NCI-H69 (cell line): Measurements from ENCODE around the gene SYTL2.
"Not testable (repeated sequence)": the region's sequence is repeated elsewhere in the genome, so short reads cannot be mapped to it uniquely, and the experiment has no call there.

Experiments used
- DNase-seq: peaks from one replicate; lab custom pipeline; 2025; lab: John Stamatoyannopoulos, UW

SYTL2 gene

GRCh38 chr11:85795712-85796487 lies 15.0 kb downstream of the SYTL2 start:
- no peak for DNase-seq

DNA sequence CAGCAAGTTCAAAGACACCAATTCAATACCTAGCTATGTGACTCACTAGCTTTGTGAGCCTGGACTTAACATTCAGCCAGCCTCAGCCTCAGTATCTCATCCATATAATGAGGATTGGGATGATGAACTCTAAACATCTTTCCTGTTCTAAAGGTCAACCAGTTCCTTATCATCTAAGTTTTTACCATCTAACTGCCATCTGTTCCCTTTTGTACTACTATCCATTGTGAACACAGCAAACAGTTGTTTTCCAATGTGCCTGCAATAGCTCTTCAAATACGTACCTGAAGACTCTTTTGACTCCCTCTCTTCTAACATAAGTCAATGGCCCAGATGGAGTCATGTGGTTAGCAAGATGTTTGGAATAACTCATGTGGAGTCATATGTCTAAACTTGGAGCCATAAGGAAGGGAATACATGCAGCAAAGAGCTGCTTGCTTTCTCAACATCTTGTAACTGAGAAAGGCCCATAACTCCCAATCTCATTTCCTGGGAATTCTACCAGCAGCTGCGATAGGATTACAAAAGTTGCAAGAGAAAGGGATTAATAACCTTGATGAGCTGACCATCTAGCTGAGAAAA lies 19.4 kb downstream of the SYTL2 start:
- no peak for DNase-seq

GRCh38 chr11:85787809-85788760 lies 22.9 kb downstream of the SYTL2 start:
- DNase-seq = no peak

DNA sequence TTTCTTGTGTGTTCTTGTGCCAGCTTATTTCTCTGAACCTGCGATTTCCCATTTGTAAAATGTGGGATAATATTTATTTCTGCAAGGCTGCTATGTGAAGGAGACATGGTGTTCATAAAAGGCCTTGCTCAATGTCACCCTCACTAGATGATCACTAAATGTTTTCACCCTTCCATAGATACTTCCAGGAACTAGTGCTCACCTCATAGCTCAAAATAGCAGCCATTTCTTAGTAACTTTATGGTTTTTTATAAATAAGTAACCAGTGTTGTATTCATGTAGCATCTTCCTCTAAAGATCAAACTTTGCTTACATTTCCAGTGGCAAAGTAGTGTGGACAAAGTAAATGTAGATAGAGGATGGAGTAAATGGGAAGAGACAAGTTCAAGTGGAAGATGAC lies 23.8 kb downstream of the SYTL2 start:
- DNase-seq = no peak

- no peak for DNase-seq
Measured at GRCh38 chr11:85784480-85785265, 26.3 kb downstream of the SYTL2 start.

DNA sequence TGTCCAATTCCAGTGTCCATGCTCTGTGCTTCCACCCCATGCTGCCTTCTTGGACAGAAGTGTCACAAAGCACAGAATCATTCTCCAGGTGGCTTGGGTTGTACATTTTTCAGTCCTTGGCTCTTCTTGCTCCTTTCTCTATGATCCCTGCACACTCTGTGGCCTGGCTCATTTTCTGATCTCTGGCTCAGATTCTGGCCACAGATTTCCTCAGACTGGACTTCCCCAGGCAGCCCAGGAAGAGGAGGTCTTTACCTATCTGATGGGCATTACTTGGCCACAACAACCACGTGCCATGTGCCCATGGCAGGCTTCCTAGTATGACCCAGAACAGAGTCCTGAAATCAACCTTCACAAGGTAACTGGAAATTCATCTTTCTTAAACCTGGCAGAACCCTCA lies 27.2 kb downstream of the SYTL2 start:
- no peak for DNase-seq

DNA sequence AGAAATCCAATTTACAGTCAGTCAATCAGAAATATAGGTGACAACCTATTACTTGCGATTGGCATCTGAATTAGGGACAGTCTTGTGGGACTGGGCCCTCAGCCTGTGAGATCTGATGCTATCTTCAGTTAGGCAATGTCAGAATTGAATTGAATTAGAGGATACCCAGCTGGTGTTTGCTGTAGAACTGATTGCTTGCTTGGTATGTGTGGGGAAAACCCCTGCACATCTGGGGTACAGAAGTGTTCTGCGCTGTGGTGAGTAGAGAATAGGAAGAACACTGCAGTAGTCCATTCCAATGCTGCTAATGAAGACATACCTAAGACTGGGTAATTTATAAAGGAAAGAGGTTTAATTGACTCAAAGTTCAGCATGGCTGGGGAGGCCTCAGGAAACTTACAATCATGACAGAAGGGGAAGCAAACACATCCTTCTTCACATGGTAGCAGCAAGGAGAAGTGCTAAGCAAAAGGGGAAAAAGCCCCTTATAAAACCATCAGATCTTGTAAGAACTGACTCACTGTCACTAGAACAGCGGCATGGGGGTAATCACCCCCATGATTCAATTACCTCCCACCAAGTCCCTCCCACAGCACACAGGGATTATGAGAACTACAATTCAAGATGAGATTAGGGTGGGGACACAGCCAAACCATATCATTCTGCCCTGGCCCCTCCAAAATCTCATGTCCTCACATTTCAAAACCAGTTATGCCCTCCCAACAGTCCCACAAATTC lies 30.0 kb downstream of the SYTL2 start:
- DNase-seq = not testable (repeated sequence)

DNA sequence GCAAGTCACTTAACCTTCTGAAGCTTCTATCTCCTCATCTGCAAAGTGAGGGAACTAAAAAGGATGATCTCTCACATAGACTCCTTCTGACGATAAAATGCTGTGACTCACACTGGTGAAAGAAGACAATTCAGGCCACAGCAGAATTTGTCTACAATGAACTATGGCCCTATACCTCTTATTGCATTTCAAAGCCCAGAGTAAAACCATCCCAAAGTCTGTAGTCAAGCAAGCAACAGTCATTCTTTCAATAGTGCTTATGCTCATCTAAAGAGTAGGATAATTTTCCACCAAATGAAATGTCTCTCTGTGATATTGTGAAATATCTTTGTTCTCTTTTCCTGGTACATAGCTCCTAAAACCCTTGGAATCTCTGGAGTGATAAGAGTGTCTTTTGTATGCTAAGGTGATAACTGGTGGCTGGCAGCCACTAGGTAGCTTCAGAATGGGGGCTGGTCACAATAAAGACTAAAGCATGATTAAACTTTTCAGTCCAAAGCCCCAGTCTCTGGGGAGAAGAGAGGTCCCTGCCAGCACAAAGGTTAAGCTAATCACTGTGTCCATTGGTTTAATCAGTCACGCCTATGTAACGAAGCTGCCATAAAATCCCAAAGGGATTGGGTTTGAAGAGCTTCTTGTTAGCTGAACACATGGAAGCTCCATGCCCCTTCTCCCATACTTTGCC lies 30.8 kb downstream of the SYTL2 start:
- no peak for DNase-seq

- not testable (repeated sequence) for DNase-seq
Measured at GRCh38 chr11:85777603-85777972, 33.4 kb downstream of the SYTL2 start.

- DNase-seq = no peak
Measured at GRCh38 chr11:85776951-85777602, 33.9 kb downstream of the SYTL2 start.

DNA sequence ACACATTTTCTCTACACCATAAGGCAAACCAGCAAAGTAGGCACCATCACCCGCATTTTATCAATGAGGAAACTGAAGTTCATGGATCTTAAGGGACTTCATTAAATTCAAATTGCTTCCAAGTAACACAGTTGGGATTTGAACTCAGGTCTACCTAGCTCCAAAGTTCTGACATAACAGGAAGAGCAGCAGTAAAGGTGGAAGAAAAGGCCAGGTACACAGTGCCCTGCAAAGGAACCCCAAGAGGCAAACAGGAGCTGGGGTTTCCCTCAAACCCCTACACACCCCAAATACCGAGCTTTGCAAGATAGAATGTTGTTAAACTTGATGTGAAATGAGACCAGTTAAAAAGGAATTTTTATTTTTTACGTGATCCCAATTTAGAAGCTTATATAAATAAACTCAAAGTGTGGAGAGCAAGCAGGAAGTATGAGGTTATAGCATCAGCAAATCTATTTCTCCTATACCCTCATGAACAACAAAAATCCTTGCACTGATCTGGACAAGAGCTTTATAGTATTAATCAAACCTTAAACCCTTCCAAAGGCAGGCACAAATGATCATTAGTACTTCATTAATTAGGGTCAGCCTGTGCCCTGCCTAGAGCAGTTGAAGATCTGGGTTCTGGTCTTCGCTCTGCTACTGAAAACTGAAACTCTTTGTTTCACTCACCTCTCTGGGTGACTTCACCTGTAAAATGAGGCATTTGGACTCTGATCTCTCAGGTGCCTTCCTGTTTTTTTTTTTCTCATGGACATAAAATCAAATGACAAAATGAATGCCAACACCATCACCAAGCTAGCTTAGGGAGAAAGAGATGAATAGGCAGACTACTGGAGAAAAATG lies 36.5 kb downstream of the SYTL2 start:
- DNase-seq = no peak

GRCh38 chr11:85772695-85773094 lies 38.2 kb downstream of the SYTL2 start:
- no peak for DNase-seq

DNA sequence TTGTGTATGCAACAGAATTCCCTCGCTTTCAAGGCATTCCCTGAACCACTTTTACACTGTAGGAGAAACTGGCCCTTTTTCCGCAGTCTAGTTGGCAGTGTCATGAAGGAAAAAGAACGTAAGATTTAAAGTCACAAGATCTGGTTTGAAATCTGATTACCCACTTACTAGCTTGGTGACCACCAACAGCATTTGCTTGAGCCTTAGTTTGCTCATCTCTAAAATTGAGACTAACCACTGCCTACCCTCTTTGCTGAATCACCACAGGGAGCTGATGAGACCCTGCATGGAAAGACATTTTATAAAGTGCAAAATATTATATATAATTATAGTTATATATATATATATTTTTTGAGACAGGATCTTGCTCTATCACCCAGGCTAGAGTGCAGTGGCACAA lies 39.4 kb downstream of the SYTL2 start:
- no peak for DNase-seq

GRCh38 chr11:85769771-85770170 lies 41.2 kb downstream of the SYTL2 start:
- DNase-seq = peak; percentile 13

DNA sequence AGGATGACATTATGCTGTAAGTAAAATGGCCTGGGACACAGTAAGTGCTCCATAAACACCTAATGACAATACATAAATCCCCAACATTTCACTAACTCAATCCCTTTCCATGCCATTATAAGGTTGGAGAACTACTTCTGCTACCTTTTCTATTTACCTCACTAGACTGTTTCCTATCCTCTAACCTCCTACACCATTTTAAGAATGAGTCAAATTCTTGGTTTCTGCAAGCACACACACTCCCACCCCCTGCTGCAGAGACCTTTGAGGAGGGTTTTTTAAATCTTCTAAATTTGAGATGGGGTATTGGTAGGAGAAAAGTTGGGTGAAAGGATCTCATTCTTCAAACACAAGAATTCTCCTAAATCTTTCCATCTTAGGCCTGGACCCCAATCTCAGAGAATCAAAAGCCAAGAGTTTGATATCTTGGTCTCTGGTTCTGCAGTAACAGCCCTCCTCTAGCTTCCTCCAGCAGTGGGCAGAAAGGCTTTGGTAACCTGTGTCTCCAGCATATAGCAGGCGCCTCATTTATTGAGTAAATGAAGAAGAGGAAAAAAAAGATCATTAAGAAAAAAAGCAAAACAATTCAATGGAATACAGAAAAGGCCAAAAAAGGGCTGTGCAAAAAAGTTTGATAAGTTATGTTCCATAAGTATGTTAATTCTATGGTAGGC lies 42.3 kb downstream of the SYTL2 start:
- DNase-seq = no peak

DNA sequence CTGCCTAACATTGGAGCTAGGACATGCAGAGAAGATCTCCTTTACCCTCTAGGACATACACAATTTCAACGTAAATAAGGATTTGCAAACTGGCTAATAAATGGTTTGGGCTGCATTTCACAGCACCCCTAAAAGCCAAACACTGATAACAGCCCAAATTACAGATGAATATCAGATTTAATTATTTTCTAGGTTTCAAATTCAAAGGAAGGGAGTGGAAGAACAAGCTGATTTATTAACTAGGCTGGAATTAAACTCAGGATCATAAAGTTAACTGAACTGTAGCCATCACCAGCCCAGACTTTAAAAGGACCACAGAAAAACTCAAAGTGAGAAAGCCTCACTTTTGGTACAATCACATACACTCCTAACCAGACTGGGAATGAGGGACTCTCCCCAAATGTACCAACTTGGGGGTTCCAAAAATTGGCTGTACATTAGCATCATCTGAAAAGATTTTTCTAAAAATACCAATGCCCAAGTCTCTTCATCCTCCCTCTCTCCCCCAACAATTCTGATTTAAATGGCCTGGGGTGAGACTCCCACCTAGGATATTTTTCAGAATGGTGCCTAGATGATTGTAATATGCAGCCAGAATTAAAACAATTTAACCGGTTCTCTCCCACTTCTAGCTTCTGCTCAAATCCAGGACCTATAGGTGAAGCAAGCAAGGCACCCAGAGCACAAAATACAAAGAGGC lies 43.5 kb downstream of the SYTL2 start:
- DNase-seq = no peak

DNA sequence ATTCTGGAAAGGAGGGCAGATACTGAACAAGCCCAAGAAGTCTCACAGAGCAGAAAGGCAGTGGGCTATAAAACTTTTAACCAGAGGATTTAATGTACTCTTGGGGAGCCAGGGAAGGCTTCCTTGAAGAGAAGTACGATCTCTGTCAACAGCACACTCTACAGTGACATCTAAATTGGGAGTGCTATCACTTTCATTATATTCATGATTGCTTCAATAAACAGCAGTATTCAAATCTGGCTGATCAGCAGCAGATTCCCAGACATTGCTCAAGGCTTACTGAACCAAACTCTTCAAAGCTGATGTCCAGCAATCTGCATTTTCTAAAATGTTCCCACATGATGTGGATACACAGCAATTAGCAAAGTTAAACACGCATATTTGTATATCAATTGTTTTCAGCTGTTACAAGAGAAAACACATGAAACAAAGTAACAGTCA lies 44.2 kb downstream of the SYTL2 start:
- DNase-seq = no peak

GRCh38 chr11:85764796-85765195 lies 46.1 kb downstream of the SYTL2 start:
- DNase-seq = no peak
